WTC11 (cell line): ENCODE data around the gene TXNRD1.

ENCODE experiments used
- CTCF ChIP-seq: fragments of 200-600 bp; IDR thresholded peaks from 2 replicates; pipeline ENCODE4 v1.8.0; 2022; ENCODE audit warnings: antibody characterized with exemption
- NFYB ChIP-seq: sonication (generic); formaldehyde crosslinking; conservative IDR thresholded peaks from 2 replicates; pipeline ENCODE4 v1.8.0; 2022; ENCODE audit warnings: low read depth, missing genetic modification reagents
- SOX15 ChIP-seq: fragments of 250-450 bp; sonication (Bioruptor Pico); IDR thresholded peaks from 2 replicates; pipeline ENCODE4 v1.9.0; 2021; ENCODE audit warnings: mild to moderate bottlenecking
- SP1 ChIP-seq: sonication (generic); formaldehyde crosslinking; conservative IDR thresholded peaks from 2 replicates; pipeline ENCODE4 v1.8.1; 2022; ENCODE audit warnings: missing genetic modification reagents
- ZNF138 ChIP-seq: sonication (generic); formaldehyde crosslinking; conservative IDR thresholded peaks from 2 replicates; pipeline ENCODE4 v1.8.1; 2022; ENCODE audit warnings: mild to moderate bottlenecking, moderate library complexity, missing genetic modification reagents
- ZNF232 ChIP-seq: sonication (generic); formaldehyde crosslinking; IDR thresholded peaks from 2 replicates; pipeline ENCODE4 v1.8.0; 2022; ENCODE audit warnings: mild to moderate bottlenecking, missing genetic modification reagents

- no peak for TF ChIP-seq CTCF
- TF ChIP-seq NFYB = no peak
- TF ChIP-seq ZNF138 (CRISPR knock-in tag) = no peak
- TF ChIP-seq SOX15 (CRISPR knock-in tag) = no peak
- no peak for TF ChIP-seq ZNF232 (CRISPR knock-in tag)
- TF ChIP-seq SP1 (CRISPR knock-in tag) = no peak
Observed at GRCh38 chr12:104386461-104386860, 170.9 kb downstream of the TXNRD1 start.
